RWPE2 (cell line): ENCODE data around the gene LUZP4.

ENCODE experiments used
- ATAC-seq: fragments of 200-7000 bp; cut with Tn5 transposase; 3 replicates; pipeline ENCODE4 v1.9.1; 2021; ENCODE audit warnings: low read depth
- DNase-seq: peaks from one replicate; pipeline ENCODE4 v3.0.0-alpha.2; 2020; ENCODE audit warnings: low spot score
- H3K27ac ChIP-seq: fragments of 450-650 bp; 2 replicates; pipeline ENCODE4 v1.5.1; 2017; ENCODE audit warnings: mild to moderate bottlenecking; ENCODE audit not compliant: poor library complexity, severe bottlenecking
- H3K27me3 ChIP-seq: fragments of 250-450 bp; sonication (Bioruptor Pico); 2 replicates; pipeline ENCODE4 v1.5.1; 2021; ENCODE audit warnings: mild to moderate bottlenecking, moderate library complexity; ENCODE audit not compliant: insufficient read depth, poor library complexity, severe bottlenecking
- H3K36me3 ChIP-seq: fragments of 250-450 bp; sonication (Bioruptor Pico); 2 replicates; pipeline ENCODE4 v1.5.1; 2020; ENCODE audit warnings: low read depth, mild to moderate bottlenecking, moderate library complexity
- H3K4me1 ChIP-seq: fragments of 250-450 bp; sonication (Bioruptor Pico); 2 replicates; pipeline ENCODE4 v1.5.1; 2021; ENCODE audit warnings: mild to moderate bottlenecking, moderate library complexity; ENCODE audit not compliant: insufficient read depth, poor library complexity, severe bottlenecking
- H3K4me3 ChIP-seq: fragments of 250-450 bp; sonication (Bioruptor Pico); 2 replicates; pipeline ENCODE4 v1.5.1; 2021; ENCODE audit warnings: mild to moderate bottlenecking, moderate library complexity; ENCODE audit not compliant: severe bottlenecking
- H3K9me3 ChIP-seq: fragments of 250-450 bp; sonication (Bioruptor Pico); 2 replicates; pipeline ENCODE4 v1.5.1; 2021; ENCODE audit warnings: mild to moderate bottlenecking, moderate library complexity; ENCODE audit not compliant: severe bottlenecking
- CTCF ChIP-seq: fragments of 450-650 bp; IDR thresholded peaks from one replicate; pipeline ENCODE4 v1.5.1; 2017; ENCODE audit warnings: mild to moderate bottlenecking, moderate library complexity; ENCODE audit not compliant: poor library complexity, severe bottlenecking

LUZP4 gene

GRCh38 chrX:115348446-115349225 is 59.1 kb downstream of the LUZP4 start:
- no peaks in the 10 kb centered on the region for H3K27me3 ChIP-seq
- no peak for ATAC-seq
- no peak overlapping the region for H3K4me3 ChIP-seq
- TF ChIP-seq CTCF = no peak
- no peak for DNase-seq
- no peaks in the 10 kb centered on the region for H3K36me3 ChIP-seq
- H3K9me3 ChIP-seq = no peaks in the 10 kb centered on the region
- H3K27ac ChIP-seq = no peak overlapping the region
- peaks cover 10% of the 10 kb centered on the region for H3K4me1 ChIP-seq

GRCh38 chrX:115350711-115351381 is 61.3 kb downstream of the LUZP4 start:
- Histone ChIP-seq H3K36me3 (no peaks in the 10 kb centered on the region), H3K27ac (no peak overlapping the region), H3K4me3 (no peak overlapping the region), H3K4me1 (no peaks in the 10 kb centered on the region), H3K9me3 (no peaks in the 10 kb centered on the region), H3K27me3 (no peaks in the 10 kb centered on the region)
- ATAC-seq = no peak
- TF ChIP-seq CTCF = no peak
- DNase-seq = no peak

- TF ChIP-seq CTCF = no peak
- DNase-seq (no peak), ATAC-seq (no peak)
- H3K9me3 ChIP-seq = no peaks in the 10 kb centered on the region
- H3K27me3 ChIP-seq = no peaks in the 10 kb centered on the region
- H3K4me3 ChIP-seq = no peak overlapping the region
- no peaks in the 10 kb centered on the region for H3K36me3 ChIP-seq
- no peak overlapping the region for H3K27ac ChIP-seq
- no peaks in the 10 kb centered on the region for H3K4me1 ChIP-seq
Measured at GRCh38 chrX:115356369-115356768, 66.9 kb downstream of the LUZP4 start.
